ENCODE results near the gene PPP1R2. TPM values are rescaled to one million over a fixed set of nuclear protein-coding genes. Genes with fewer than 3 reads are reported as not detected.

Gene PPP1R2
- total RNA-seq, 1 donor from 2014 or later, result 17.5 TPM

GRCh38 chr3:195565716-195566115 lies 22.6 kb upstream of the PPP1R2 start:
- TF ChIP-seq, protein P1, sequence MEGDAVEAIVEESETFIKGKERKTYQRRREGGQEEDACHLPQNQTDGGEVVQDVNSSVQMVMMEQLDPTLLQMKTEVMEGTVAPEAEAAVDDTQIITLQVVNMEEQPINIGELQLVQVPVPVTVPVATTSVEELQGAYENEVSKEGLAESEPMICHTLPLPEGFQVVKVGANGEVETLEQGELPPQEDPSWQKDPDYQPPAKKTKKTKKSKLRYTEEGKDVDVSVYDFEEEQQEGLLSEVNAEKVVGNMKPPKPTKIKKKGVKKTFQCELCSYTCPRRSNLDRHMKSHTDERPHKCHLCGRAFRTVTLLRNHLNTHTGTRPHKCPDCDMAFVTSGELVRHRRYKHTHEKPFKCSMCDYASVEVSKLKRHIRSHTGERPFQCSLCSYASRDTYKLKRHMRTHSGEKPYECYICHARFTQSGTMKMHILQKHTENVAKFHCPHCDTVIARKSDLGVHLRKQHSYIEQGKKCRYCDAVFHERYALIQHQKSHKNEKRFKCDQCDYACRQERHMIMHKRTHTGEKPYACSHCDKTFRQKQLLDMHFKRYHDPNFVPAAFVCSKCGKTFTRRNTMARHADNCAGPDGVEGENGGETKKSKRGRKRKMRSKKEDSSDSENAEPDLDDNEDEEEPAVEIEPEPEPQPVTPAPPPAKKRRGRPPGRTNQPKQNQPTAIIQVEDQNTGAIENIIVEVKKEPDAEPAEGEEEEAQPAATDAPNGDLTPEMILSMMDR (IDR thresholded peaks at IDR 0.05; ENCODE audit: unreplicated experiment), result no peak
- H3K27ac Mint-ChIP-seq, result no peak overlapping the region
- H3K27me3 Mint-ChIP-seq, result peaks cover 7% of the 10 kb centered on the region
- no peaks in the 10 kb centered on the region for H3K36me3 Mint-ChIP-seq (ENCODE audit: insufficient read depth)
- H3K4me1 Mint-ChIP-seq (ENCODE audit: low read depth), result peaks cover 2% of the 10 kb centered on the region
- no peak overlapping the region for H3K4me3 Mint-ChIP-seq (ENCODE audit: low read depth)
- no peaks in the 10 kb centered on the region for H3K9me3 Mint-ChIP-seq (ENCODE audit: low read depth)
- no peak for DNase-seq (ENCODE audit: low spot score, unreplicated experiment)

DNA sequence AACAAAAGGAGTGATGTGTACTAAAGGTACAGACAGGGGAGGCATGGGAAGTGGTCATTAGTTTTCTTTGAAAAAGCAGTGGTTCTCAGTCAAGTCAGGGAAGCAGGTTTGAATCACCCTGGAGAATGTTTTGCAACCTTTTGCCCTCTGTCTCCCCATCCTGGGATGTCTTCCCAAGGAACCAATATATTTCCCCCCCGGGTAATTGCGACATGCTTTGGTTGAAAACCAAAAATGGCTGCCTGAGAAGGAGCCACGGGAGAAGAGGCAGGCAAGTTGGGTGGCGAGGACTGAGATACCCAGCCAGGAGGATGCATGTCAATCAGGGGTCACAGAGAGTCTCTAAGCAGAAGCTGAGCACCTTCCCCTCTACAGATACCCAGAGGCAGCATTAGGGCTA lies 20.2 kb upstream of the PPP1R2 start:
- Mint-ChIP-seq H3K9me3 (ENCODE audit: low read depth) (no peaks in the 10 kb centered on the region), H3K27ac (no peak overlapping the region), H3K4me1 (ENCODE audit: low read depth) (peaks cover 6% of the 10 kb centered on the region), H3K27me3 (peaks cover 4% of the 10 kb centered on the region), H3K4me3 (ENCODE audit: low read depth) (no peak overlapping the region), H3K36me3 (ENCODE audit: insufficient read depth) (no peaks in the 10 kb centered on the region)
- TF ChIP-seq, protein P1 (IDR thresholded peaks at IDR 0.05; ENCODE audit: unreplicated experiment), result no peak
- no peak for DNase-seq (ENCODE audit: low spot score, unreplicated experiment)

GRCh38 chr3:195559723-195560409 lies 16.7 kb upstream of the PPP1R2 start:
- Mint-ChIP-seq H3K4me3 (ENCODE audit: low read depth) (no peak overlapping the region), H3K4me1 (ENCODE audit: low read depth) (peaks cover 19% of the 10 kb centered on the region), H3K27ac (no peak overlapping the region), H3K9me3 (ENCODE audit: low read depth) (no peaks in the 10 kb centered on the region), H3K27me3 (no peaks in the 10 kb centered on the region), H3K36me3 (ENCODE audit: insufficient read depth) (no peaks in the 10 kb centered on the region)
- TF ChIP-seq, protein P1 (IDR thresholded peaks at IDR 0.05; ENCODE audit: unreplicated experiment), result no peak
- DNase-seq (ENCODE audit: low spot score, unreplicated experiment), result no peak

- H3K36me3 Mint-ChIP-seq (ENCODE audit: insufficient read depth), result no peaks in the 10 kb centered on the region
- peak overlapping the region; percentile 38 for H3K27ac Mint-ChIP-seq
- H3K4me3 Mint-ChIP-seq (ENCODE audit: low read depth), result no peak overlapping the region
- DNase-seq (ENCODE audit: low spot score, unreplicated experiment), result no peak
- H3K4me1 Mint-ChIP-seq (ENCODE audit: low read depth), result peaks cover 19% of the 10 kb centered on the region
- no peaks in the 10 kb centered on the region for H3K9me3 Mint-ChIP-seq (ENCODE audit: low read depth)
- TF ChIP-seq, protein P1 (IDR thresholded peaks at IDR 0.05; ENCODE audit: unreplicated experiment), result peak; percentile 49
- no peaks in the 10 kb centered on the region for H3K27me3 Mint-ChIP-seq
Measured at GRCh38 chr3:195558602-195559001, 15.5 kb upstream of the PPP1R2 start.

GRCh38 chr3:195557322-195557721 lies 14.2 kb upstream of the PPP1R2 start:
- TF ChIP-seq, protein P1 (IDR thresholded peaks at IDR 0.05; ENCODE audit: unreplicated experiment), result no peak
- Mint-ChIP-seq H3K27me3 (no peaks in the 10 kb centered on the region), H3K27ac (no peak overlapping the region), H3K4me1 (ENCODE audit: low read depth) (peaks cover 21% of the 10 kb centered on the region), H3K9me3 (ENCODE audit: low read depth) (no peaks in the 10 kb centered on the region), H3K36me3 (ENCODE audit: insufficient read depth) (no peaks in the 10 kb centered on the region), H3K4me3 (ENCODE audit: low read depth) (no peak overlapping the region)
- DNase-seq (ENCODE audit: low spot score, unreplicated experiment), result no peak

Data from progenitor cell of endocrine pancreas (in vitro differentiated cells).